Activated gamma-delta T cell (primary cell): ENCODE measurements around the gene PLXDC1.
"Not testable (repeated sequence)": the region's sequence is repeated elsewhere in the genome, so short reads cannot be mapped to it uniquely, and the experiment has no call there.

Experiments
- DNase-seq: peaks from one replicate; lab custom pipeline; 2025; lab: John Stamatoyannopoulos, UW

PLXDC1 gene

GRCh38 chr17:39125143-39125875 is 26.1 kb downstream of the PLXDC1 start:
- no peak for DNase-seq

- no peak for DNase-seq
Observed at GRCh38 chr17:39123627-39124026, 27.8 kb downstream of the PLXDC1 start.

DNA sequence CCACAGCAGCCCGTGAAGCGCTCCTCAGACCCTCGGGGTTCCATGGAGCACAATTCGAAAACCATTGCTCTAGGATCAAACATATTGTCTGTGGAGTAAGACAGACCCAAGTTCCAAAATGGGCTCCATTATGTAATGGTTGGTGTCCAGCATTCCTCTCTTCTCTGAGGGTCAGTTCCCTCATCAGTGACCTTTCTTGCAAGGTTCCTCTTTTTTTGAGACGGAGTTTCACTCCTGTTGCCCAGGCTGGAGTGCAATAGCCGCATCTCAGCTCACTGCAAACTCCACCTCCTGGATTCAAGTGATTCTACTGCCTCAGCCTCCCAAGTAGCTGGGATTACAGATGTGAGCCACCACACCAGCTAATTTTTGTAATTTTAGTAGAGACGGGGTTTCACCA is 28.4 kb downstream of the PLXDC1 start:
- no peak for DNase-seq

DNA sequence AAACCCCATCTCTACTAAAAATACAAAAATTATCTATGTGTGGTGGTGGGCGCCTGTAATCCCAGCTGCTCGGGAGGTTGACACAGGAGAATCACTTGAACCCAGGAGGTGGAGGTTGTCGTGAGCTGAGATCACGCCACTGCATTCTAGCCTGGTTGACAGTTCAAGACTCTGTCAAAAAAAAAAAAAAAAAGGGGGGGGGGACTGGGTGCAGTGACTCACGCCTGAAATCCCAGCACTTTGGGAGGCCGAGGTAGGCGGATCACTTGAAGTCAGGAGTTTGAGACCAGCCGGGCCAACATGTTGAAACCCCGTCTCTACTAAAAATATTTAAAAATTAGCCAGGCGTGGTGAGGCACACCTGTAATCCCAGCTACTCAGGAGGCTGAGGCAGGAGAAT is 29.5 kb downstream of the PLXDC1 start:
- DNase-seq: not testable (repeated sequence)

GRCh38 chr17:39118674-39119419 is 32.6 kb downstream of the PLXDC1 start:
- DNase-seq: no peak

GRCh38 chr17:39116224-39116623 is 35.2 kb downstream of the PLXDC1 start:
- DNase-seq: no peak

- no peak for DNase-seq
Observed at GRCh38 chr17:39115135-39115534, 36.3 kb downstream of the PLXDC1 start.

DNA sequence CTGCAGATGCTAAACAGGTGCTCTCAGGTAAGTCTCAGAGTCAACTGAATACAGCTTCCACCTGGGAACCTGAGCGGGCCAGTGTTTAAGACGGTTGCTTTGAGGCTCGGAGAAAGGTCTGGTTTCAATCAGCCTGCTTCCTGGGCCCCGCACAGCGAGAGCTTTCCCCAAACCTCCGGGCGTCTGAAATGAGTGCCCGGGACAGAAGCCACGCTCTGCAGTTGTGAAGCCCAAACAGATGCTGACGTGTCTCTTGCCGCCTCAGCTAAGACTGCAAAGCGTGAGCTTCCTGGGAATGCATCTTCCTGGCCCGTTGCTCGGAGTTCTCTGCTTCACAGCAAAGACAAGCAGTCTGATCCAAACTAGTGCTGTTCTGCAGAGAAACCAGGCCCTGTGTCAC is 36.7 kb downstream of the PLXDC1 start:
- no peak for DNase-seq

DNA sequence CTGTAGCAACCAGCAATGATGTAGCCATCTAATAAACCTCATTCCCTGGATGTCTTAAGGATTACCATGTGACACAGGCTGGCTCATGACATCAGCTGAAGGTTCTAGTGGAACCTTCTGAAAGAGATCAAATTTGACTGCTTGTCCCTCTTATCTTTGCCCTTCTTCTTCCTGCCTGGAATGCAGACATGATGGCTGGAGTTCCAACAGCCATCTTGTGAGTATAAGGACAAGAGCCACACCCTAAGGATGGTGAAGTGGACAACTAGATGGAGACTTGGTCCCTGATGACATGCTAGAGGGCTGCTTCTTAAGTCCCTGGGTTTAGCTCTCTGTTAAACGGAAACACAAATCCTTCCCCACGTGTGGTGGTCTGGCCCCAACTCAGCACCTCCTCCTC is 37.6 kb downstream of the PLXDC1 start:
- no peak for DNase-seq

- no peak for DNase-seq
Observed at GRCh38 chr17:39110435-39111136, 40.9 kb downstream of the PLXDC1 start.

DNA sequence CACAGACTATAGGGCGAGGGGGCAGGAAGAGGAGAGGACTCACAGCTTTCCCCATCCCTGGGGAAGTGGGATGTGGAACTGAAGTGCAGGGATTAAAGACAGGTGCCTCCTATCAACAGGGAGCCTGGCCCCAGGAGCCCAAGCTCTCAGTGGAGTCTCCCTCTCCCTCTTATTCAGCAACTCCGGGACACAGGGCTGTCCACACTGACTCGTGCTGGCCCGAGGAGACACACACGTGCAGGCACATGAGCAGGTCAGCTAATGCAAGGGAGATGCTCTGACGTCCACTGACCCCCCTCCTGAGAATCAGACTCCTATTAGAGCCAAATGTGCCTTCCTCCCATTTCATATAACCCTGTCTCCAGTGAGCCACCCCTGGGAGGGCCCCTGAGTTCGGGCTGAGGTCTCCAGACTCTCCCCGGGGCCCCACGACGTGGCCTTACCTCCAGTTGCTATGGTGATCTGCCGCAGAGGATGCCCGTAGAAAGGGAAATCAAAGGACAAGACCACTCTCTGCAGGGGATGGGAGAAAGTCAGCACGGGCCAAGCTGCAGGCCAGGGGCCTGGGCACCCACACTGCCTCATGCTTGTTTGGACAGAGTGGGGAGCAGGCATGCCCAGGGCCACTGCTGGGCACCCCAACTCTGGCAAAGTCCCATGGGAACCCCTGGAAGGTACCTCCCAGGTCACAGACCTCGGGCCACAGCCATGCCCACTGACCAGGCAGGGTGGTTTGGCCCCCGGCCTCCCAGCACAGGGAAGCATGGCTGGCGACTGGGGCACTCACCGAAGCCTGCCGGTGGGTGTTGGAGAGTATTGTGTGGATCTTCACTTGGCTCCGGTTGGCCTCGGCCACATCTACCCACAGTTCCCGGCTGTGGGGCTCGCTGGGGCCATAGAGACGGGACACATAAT is 42.7 kb downstream of the PLXDC1 start:
- DNase-seq: no peak

DNA sequence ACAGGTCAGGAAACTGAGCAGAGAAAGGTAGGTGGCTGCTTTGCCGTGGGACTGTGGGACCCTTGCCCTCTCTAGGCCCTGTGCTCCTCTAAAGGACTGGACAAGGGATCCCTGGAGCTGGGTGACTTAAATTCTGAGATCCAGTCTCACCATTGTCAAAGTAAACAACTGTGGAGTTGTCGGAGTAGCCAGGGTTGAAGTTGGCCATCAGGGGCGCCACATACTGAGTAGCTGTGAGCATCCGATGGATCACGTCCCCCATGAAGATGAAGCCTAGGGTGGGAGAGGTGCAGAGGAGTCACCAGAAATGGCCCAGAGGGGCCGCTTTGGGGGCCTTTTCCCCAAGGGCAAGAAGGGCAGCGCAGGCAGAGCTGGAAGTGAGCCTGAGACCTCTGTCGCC is 43.5 kb downstream of the PLXDC1 start:
- no peak for DNase-seq

DNA sequence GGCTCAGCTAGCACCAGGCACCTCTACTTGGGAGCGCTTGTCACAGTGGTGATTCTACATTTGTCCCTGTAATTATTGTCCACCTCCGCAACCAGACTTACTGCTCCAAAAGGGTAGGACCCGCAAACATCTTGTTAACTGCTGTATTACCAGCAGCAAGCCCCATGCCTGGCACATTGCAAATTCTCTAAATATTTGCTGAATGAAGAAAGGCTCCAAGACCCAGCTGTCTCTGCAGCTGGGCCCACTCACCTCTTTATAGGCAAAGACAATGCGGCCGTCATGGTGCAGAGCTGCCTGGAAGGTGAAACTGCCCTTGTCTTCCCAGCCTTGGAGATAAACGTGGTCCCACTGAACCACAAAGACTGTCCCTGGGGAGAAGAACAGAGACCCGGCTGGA is 44.3 kb downstream of the PLXDC1 start:
- DNase-seq: no peak

GRCh38 chr17:39105705-39106104 is 45.7 kb downstream of the PLXDC1 start:
- DNase-seq: no peak

DNA sequence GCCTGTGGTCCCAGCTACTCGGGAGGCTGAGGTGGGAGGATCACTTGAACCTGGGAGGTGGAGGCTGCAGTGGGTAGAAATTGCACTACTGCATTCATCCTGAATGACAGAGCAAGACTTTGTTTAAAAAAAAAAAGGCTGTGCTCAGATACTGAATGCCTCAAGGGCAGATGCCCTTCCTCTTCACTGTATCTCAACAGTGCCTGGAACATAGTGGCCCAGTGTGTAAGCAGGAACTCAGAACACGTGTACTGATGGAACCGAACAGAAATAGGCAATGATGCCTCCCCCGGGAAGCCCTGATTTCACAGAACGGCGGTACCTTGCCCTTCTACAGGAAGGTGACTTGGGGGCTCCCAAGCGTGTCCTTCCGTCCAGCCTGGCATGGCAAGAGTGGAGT is 46.8 kb downstream of the PLXDC1 start:
- DNase-seq: no peak

DNA sequence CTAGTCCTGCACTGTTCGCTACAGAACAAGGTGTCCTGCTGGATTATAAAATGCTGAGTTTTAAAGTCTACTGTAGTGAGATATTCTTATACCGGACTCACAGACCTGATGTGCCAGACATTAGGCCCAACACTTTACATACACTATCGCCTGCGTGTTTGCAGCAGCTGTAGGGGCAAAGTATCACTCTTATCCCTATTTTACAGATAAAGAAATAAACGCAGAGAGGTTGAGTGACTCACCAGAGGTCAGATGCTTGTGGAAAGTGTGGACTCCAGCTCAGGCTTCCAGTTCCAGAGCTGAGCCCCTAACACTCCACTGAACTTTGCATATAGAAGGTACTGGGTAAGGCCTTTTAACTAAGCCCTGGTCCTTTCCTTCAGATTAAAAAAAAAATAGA is 47.4 kb downstream of the PLXDC1 start:
- no peak for DNase-seq

DNA sequence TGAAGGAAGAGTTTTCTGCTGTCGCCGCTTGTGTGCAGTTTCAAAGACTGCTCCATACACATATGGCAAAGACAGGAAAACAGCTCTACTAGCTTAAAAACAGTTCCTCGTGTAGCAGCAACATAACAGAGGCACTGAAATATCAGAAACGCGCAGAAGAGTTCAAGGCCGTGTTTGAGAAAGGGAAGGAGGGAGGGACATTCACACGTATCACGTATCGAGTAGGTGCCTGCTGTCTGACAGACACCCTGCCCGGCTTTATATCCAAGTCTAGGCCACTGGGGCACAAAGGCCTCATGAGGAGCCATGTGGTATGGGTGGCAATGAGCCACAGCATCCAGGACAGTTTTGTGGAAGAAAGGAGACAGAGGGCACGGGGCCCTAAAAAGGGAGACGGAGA is 50.3 kb downstream of the PLXDC1 start:
- DNase-seq: no peak

DNA sequence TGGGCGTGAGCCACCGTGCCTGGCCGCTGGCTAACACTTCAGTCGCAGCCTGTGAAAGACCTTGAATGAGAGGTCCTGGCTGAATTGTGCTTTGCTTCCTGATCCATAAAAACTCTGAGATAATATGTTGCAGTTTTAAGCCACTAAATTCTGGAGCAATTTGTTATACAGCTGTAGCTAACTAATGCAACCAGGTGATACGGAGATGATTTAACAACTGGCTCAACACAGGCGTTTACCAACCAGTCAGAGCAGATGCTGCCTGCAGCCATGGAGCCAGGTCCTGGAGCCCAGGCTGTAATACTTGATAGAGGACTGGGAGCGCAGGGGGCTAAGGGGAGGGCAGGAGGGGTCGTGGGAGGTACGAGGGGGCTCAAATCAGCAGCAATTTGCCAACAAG is 50.9 kb downstream of the PLXDC1 start:
- DNase-seq: no peak

- DNase-seq: no peak
Observed at GRCh38 chr17:39099663-39100286, 51.7 kb downstream of the PLXDC1 start.

GRCh38 chr17:39098588-39098987 is 52.8 kb downstream of the PLXDC1 start:
- DNase-seq: no peak

DNA sequence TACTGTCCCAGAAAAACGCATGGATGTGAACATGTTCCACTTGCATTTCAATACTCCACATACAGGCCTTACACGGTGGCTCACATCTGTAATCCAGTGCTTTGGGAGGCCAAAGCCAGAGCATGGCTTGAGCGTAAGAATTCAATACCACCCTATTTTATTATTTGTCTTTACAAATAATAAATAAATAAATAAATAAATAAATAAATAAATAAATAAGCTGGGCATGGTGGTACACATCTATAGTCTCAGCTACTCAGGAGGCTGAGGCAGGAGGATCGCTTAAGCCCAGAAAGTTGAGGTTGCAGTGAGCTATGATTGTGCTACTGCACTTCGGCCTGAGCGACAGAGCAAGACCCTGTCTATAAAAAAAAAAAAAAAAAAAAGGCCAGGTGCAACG is 53.9 kb downstream of the PLXDC1 start:
- no peak for DNase-seq

- no peak for DNase-seq
Observed at GRCh38 chr17:39097150-39097519, 54.3 kb downstream of the PLXDC1 start.
